OCI-LY7 (cell line): ENCODE data around the gene RNF157.

Experiments used
- CTCF ChIP-seq: fragments of 200-600 bp; sonication (generic); conservative IDR thresholded peaks from 2 replicates; pipeline ENCODE4 v1.5.1; 2014; ENCODE audit warnings: mild to moderate bottlenecking, antibody characterized with exemption, low read length, moderate library complexity, mixed read lengths
- EZH2phosphoT487 ChIP-seq: fragments of 200-600 bp; sonication (generic); IDR thresholded peaks from 2 replicates; pipeline ENCODE4 v1.6.1; 2018; ENCODE audit warnings: low read depth, borderline replicate concordance, mild to moderate bottlenecking, mixed run types, antibody characterized with exemption, low read length, moderate library complexity, mixed read lengths

- TF ChIP-seq CTCF (no peak), EZH2phosphoT487 (no peak)
These were observed 3.7 kb downstream of the RNF157 start for GRCh38 chr17:76236603-76237002.
